NCI-H1048 (cell line): ENCODE measurements around the gene STBD1.
"Not testable (repeated sequence)": the region's sequence is repeated elsewhere in the genome, so short reads cannot be mapped to it uniquely, and the experiment has no call there.

Experiments
- DNase-seq: peaks from one replicate; lab custom pipeline; 2025; lab: John Stamatoyannopoulos, UW

The STBD1 gene

DNA sequence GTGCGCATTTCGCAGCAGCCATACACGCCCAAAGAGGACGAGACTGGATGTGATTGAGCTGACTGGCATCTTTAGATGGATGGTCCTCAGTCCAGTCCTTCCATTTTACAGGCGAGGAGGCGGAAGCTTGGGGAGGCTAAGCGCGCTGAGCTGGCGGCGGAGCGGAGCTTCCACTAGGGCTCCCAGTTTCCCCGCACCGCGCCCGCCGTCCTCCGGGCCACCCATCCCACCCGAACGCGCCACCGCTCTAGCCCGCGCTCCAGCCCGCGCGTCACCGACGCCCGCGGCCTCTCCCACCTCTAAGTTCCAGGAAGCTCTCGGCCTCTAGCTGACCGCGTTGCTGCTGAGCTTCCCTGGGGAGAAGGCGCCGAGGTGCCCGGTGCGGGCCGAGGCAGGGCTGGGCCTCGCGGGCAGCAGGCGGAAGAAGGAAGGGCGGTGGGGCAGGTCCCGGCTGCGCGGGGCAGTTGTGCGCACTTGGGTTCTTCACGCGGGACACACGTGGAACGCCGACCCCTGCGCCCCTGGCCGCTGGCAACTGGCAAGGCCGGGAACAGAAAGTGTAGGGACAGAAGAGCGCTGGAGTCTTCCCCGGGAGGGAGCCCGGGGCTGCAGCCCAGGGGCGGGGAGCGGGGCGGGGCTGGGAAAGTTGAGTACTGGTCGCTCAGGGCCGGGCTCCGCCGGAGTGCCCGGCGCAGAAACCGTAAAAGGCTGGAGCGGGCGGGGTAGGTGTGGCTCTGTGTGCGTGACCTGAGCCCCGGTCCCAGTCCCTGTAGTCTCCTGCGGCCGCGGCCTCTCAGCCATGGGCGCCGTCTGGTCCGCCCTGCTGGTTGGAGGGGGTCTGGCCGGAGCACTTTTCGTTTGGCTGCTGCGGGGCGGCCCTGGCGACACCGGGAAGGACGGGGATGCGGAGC lies at the start of gene STBD1:
Gene STBD1, plus strand, starts transcription at position 763 of the 911 bp plus-strand sequence. Its CDS starts 37 bp downstream, at position 800.
- no peak for DNase-seq

GRCh38 chr4:76256968-76257367 lies 49.6 kb upstream of the STBD1 start:
- no peak for DNase-seq

- DNase-seq: no peak
These were observed 48.7 kb upstream of the STBD1 start for GRCh38 chr4:76257824-76258223.

DNA sequence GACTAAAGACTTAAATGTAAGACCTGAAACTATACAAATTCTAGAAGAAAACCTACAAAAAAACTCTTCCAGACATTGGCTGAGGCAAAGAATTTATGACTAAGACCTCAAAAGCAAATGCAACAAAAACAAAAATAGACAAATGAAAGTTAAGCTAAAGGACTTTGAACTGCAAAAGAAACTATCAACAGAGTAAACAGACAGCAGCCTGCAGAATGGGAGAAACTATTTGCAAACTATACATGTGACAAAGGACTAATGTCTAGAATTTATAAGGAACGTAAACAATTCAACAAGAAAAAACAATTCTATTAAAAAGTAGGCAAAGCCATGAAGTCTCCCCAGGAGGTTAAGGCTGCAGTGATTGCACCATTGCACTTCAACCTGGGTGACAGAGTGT lies 46.0 kb upstream of the STBD1 start:
- no peak for DNase-seq

GRCh38 chr4:76265631-76266218 lies 40.8 kb upstream of the STBD1 start:
- DNase-seq: no peak

GRCh38 chr4:76266627-76267026 lies 39.9 kb upstream of the STBD1 start:
- no peak for DNase-seq

DNA sequence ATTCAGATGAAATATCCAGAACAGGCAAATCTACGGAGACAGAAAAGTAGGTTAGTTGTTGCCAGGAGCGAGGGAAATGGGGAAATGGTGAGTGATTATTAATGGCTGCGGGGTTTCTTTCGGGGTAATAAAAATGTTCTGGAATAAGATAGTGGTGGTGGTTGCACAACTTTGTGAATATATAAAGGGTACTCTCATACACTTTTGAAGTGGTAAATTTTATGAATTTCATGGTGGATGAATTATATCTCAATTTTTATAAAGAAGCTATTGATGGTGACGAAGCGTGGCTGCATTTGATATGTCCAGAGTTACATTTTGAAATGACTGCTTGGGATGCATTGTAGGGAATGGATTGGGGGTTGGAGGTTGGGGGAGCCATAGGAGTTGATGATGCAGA lies 38.7 kb upstream of the STBD1 start:
- no peak for DNase-seq

DNA sequence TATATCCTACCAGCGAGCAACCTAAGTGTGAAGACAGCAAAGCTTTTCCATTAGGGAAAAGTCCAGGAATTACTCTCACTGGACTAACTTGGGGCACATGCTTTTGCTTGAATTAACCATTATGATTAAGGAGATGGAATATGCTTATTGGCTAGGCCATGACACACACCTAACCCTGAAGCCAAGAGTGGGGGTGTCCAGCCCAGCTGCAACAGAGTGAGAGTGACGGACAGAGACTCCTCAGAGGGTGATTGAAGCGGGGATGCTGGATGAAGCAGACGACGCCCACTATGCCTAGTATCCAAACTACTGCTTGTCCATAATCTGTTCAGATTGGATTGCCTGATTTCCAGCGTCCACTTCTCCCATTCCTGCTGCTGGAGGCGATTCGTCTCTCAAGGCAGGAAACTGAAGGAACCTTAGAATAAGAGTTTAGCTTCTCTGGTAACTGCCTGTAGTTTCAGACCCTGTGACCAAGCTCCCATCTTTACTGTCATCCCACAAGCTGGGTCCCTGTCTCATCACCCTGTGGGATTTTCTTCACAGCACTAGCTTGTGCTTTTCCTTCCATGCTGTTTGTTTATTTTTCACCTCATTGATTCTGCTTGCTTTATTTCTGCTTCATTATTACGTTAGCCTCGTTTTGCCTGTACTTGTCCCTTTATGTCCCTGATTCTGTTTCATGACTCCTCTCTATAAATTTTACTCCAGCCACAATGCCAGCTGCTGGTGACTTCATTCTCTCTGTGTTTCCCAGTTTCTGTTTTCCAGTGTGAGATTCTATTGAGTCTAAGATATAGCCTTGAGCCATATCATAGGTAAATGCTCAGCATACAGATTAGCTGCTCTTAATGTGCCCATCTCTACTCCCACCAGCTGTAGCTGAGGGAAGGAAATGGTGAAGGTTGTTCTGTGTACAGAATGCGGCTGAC lies 36.0 kb upstream of the STBD1 start:
- no peak for DNase-seq

DNA sequence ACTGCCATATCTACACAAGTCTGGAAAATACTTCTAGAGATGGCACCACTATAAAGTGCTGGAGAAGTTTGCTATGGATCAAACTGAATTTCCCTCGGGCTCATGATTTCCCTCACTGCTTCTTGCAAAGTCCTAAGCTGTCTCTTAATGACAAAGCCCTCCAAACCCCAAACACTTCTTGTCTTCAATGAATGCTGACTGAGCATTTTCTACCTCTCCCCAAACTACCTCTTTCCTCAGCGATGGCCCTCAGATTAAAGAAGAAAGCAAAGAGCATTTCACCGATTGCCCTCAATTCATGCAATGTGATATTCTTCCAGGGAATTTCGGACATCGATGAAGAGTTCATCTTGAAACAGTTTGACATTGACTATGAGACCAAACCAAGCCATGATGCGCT lies 35.3 kb upstream of the STBD1 start:
- DNase-seq: no peak

DNA sequence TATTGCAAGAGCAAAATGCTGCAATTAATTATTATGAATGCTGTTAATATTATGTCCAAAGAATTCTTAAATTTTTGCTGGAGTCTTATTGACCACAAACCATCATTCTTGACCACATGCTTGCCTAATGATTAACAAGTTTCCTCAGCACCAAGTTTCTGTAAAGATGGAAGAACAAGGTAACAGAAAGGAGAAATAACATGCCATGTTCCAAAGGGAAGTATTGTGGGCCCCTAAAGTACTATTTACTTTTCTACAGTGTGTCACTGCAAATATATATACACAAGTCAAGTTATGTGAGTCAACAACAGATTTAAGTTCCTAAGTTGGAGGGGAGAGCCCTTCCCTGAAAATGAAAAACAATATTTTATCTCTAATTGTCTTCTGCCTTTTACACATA lies 34.5 kb upstream of the STBD1 start:
- no peak for DNase-seq

DNA sequence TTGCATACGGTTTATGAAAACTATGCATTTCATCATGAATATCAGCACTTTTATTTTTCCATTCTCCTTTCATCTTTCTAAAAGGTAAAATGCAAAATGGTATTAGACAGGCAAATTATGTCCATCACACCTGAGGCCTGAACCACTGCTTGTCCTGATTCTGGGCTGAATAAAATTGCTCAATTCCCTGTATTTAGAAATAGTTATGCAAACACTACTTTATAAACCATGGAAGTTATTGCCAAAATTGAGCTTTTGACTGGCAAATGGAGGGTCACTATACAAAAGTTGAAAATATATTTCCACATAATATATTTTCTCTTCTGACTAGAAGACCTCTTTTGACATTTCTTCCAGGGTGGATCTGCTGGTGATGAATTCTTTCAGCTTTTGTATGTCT lies 34.0 kb upstream of the STBD1 start:
- no peak for DNase-seq

DNA sequence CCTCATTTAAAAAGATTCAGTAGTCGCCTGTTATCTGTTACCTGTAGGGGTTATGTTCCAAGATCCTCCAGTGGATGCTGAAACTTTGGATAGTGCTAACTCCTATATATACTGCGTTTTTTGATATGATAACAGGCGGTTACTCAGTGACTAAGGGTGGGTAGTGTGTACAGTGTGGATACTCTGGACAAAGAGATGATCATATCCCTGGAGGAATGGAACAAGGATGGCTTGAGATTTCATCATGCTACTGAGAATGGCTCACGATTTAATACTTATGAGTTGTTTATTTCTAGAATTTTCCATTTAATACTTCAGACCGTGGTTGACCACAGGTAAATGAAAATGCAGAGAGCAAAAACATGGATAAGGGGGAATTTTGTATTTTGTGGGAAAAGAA lies 33.5 kb upstream of the STBD1 start:
- DNase-seq: no peak

DNA sequence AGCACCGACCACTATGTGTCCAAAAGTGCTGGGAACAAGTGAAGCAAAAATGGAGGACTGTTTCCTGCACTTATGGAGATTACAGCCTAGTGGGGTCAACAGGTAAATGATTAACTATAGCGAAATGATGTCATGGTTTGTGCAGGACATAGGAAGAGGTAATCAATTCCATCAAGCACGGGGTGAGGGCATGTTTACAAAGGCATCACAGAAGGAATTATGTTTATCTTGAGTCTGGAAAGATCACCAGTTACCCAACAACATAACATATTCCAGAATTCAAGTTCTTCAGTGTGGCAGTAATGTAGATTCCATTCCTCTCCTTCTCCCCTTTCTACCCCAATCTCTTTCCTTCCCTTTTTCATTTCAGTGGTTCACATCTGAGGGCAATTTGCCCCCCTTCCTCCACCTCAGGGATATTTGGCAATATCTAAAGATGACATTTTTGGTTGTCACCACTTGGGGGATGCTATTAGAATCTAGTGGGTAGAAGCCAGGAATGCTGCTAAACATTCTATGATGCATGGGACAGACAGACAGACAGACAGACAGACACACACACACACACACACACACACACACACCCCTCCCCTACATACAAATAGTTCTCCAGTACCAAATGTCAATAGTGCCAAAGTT lies 30.9 kb upstream of the STBD1 start:
- no peak for DNase-seq

- DNase-seq: no peak
These were observed 29.7 kb upstream of the STBD1 start for GRCh38 chr4:76276813-76277212.

- no peak for DNase-seq
These were observed 28.9 kb upstream of the STBD1 start for GRCh38 chr4:76277667-76278066.

DNA sequence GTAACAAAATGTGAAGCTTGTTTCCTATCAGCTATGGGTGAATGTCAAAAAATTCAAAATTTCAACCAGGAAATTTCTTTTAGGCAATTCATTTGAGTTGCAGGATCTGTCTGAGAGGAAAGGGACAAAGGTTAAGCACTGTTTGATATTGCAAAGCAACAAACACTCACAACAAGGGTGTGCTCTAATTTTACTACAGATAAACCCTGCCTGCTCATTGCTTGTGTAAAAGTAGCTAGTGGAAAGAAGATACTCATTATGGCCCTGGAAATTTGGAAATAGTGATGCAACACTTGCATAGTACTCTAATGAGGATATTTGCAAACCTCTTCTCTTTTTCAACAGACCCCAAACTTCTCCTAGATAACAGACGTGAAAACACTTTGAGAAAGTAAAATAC lies 27.9 kb upstream of the STBD1 start:
- no peak for DNase-seq

DNA sequence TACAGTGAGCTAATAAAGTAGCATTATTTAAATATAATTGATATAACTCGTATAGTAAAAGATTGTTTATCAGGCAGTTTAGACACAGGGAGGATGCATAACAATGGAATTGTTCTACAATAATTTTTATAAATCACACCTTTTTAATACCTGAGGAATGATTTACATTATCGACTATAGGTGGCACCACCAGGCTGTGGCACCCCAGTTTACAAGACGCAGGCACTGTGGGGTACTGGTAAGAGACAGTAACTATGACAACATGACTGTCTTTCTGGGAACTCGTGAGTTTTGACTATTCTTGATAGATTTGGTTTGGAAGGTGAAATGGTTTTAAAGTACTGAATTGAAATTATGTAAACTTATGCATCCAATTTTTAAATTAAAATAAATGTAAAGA lies 27.1 kb upstream of the STBD1 start:
- no peak for DNase-seq

DNA sequence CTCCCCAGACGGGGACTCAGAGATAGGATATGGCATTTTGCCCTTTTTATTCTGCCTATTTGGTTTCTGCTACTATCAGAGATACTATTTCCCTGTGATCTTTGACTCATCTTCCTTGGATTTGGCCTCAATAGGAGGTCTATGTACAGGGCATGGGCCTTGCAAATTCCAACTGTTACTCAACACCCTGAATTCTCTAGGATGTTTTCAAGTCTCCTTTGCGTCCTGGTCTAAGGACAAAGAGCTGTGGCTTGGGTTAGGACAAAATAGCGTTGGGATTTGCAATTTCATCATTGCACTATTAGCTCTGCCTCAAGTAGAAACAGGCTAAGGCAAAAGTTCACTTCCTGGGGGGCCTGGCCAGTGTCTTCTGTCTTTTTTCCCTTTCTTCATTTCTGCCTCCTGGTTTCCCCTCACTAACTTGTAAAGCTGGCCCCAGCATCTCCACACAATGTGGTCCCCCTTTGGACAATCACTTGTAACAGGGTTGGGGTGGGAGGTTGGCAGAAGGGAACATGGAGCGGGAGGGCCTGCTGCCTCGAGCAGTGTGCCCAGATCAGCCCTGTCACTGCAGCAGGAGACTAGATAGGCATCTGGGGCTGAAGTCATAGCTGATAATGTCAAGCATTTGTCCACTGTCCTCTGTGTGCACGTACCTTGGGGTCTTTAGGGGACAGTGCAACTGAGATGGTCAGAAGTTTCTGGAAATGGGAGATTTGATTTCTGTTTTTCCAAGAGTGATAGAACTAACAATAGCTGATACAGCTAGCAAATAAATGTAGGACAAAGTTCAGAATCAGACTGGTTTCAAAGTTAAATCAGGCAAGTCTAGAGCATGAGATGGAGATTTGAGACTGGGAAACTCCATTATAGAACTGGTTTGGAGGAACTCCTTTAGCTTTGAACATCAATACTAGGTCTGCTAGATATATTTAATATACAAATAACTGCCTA lies 25.8 kb upstream of the STBD1 start:
- DNase-seq: no peak

DNA sequence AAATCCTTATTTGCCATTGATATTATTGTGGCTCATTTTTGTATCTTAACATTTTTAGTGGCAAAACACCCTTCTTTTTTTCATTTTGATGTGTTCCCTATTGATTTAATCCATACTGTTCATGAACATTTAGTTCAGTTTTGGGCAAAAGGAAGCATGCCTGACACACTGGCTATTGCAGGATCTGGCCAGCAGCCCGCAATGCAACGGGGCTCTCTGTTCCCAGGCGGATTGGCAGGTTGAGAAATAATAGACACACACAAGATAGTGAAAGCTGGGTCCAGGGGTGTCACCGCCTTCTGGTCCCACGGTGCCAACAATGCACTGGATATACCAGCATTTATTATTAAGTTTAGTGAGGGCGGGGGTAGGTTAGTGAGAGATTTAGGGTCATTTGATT lies 24.9 kb upstream of the STBD1 start:
- not testable (repeated sequence) for DNase-seq

DNA sequence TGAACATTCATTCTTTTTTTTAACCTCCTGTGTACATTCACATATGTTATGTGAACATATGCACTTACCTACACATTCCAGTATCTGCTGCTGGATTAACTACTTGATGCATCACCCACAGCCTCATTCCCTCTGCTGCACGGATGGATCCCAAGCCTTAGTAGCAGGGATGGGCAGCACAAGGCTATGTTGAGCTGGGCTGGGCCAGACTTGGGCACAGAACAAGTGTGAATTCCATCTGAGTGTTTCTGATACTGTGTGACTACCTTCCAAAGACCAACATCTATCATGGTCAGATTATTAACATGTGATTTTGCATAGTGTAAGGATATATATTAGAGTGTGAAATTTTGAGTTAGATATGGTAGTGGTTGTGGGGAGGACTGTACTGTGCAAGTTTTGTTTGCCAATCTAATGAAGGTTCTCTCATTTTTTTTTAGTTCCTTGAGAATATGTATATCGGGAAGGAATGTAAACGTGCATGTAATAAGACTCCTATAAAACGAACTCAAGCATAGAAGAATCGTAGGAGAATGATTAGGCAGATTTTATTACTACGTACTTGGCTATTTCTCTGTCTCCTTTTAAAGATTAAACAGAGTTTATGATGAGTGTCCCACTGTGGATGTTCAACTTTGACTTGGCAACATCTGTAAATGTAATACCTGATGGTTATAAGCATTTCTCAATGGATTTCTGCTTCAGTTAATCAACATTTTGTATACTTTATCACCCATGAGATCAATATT lies 23.4 kb upstream of the STBD1 start:
- no peak for DNase-seq
